ENCODE results near the gene ZNF530.
A peak's percentile ranks its signal among the peaks of the same experiment; 100 is the strongest.

Gene ZNF530

GRCh38 chr19:57642396-57643046 is 42.8 kb downstream of the ZNF530 start:
- no peak for DNase-seq
- Histone ChIP-seq H3K4me3 (ENCODE audit: low read depth, low read length) (no peak overlapping the region), H3K4me1 (no peaks in the 10 kb centered on the region), H3K36me3 (peaks cover 35% of the 10 kb centered on the region), H3K27me3 (no peaks in the 10 kb centered on the region), H3K9me3 (no peaks in the 10 kb centered on the region)
- TF ChIP-seq CTCF (IDR thresholded peaks at IDR 0.05; ENCODE audit: low read depth, low read length), result no peak

- H3K36me3 ChIP-seq, result peaks cover 35% of the 10 kb centered on the region
- TF ChIP-seq CTCF (IDR thresholded peaks at IDR 0.05; ENCODE audit: low read depth, low read length), result no peak
- H3K4me3 ChIP-seq (ENCODE audit: low read depth, low read length), result no peak overlapping the region
- H3K27me3 ChIP-seq, result no peaks in the 10 kb centered on the region
- H3K9me3 ChIP-seq, result no peaks in the 10 kb centered on the region
- no peak for DNase-seq
- H3K4me1 ChIP-seq, result no peaks in the 10 kb centered on the region
Observed at GRCh38 chr19:57643734-57644133, 44.0 kb downstream of the ZNF530 start.

GRCh38 chr19:57648331-57649003 is 48.8 kb downstream of the ZNF530 start:
- H3K36me3 ChIP-seq, result no peaks in the 10 kb centered on the region
- H3K27me3 ChIP-seq, result no peaks in the 10 kb centered on the region
- no peaks in the 10 kb centered on the region for H3K4me1 ChIP-seq
- H3K9me3 ChIP-seq, result no peaks in the 10 kb centered on the region
- H3K4me3 ChIP-seq (ENCODE audit: low read depth, low read length), result no peak overlapping the region
- peak; percentile 63 for DNase-seq
- TF ChIP-seq CTCF (IDR thresholded peaks at IDR 0.05; ENCODE audit: low read depth, low read length), result no peak

GRCh38 chr19:57651654-57651996 is 51.9 kb downstream of the ZNF530 start:
- TF ChIP-seq CTCF (IDR thresholded peaks at IDR 0.05; ENCODE audit: low read depth, low read length), result peak; percentile 21; the same call in 1 of the 2 replicates
- DNase-seq, result no peak
- no peaks in the 10 kb centered on the region; the same call in 1 of the 2 replicates for H3K9me3 ChIP-seq
- H3K27me3 ChIP-seq, result no peaks in the 10 kb centered on the region
- H3K4me3 ChIP-seq (ENCODE audit: low read depth, low read length), result no peak overlapping the region
- H3K4me1 ChIP-seq, result no peaks in the 10 kb centered on the region
- H3K36me3 ChIP-seq, result no peaks in the 10 kb centered on the region

GRCh38 chr19:57653689-57654088 is 54.0 kb downstream of the ZNF530 start:
- no peak for TF ChIP-seq CTCF (IDR thresholded peaks at IDR 0.05; ENCODE audit: low read depth, low read length)
- DNase-seq, result no peak
- no peaks in the 10 kb centered on the region for H3K36me3 ChIP-seq
- H3K27me3 ChIP-seq, result no peaks in the 10 kb centered on the region
- H3K4me3 ChIP-seq (ENCODE audit: low read depth, low read length), result no peak overlapping the region
- no peaks in the 10 kb centered on the region for H3K4me1 ChIP-seq
- no peaks in the 10 kb centered on the region; the same call in 1 of the 2 replicates for H3K9me3 ChIP-seq

- Histone ChIP-seq H3K27me3 (peaks cover 11% of the 10 kb centered on the region; the same call in 1 of the 2 replicates), H3K36me3 (no peaks in the 10 kb centered on the region), H3K9me3 (no peaks in the 10 kb centered on the region; the same call in 1 of the 2 replicates), H3K4me1 (no peaks in the 10 kb centered on the region), H3K4me3 (ENCODE audit: low read depth, low read length) (no peak overlapping the region)
- no peak for DNase-seq
- TF ChIP-seq CTCF (IDR thresholded peaks at IDR 0.05; ENCODE audit: low read depth, low read length), result no peak
Observed at GRCh38 chr19:57655443-57655842, 55.8 kb downstream of the ZNF530 start.

All from BE2C (cell line).